NCI-H128 (cell line): Measurements from ENCODE around the gene RAB22A.
"Not testable (repeated sequence)": the region's sequence is repeated elsewhere in the genome, so short reads cannot be mapped to it uniquely, and the experiment has no call there.

ENCODE experiments used
- DNase-seq: peaks from one replicate; lab custom pipeline; 2025; ENCODE audit not compliant: unreplicated experiment; lab: John Stamatoyannopoulos, UW

Gene RAB22A

DNA sequence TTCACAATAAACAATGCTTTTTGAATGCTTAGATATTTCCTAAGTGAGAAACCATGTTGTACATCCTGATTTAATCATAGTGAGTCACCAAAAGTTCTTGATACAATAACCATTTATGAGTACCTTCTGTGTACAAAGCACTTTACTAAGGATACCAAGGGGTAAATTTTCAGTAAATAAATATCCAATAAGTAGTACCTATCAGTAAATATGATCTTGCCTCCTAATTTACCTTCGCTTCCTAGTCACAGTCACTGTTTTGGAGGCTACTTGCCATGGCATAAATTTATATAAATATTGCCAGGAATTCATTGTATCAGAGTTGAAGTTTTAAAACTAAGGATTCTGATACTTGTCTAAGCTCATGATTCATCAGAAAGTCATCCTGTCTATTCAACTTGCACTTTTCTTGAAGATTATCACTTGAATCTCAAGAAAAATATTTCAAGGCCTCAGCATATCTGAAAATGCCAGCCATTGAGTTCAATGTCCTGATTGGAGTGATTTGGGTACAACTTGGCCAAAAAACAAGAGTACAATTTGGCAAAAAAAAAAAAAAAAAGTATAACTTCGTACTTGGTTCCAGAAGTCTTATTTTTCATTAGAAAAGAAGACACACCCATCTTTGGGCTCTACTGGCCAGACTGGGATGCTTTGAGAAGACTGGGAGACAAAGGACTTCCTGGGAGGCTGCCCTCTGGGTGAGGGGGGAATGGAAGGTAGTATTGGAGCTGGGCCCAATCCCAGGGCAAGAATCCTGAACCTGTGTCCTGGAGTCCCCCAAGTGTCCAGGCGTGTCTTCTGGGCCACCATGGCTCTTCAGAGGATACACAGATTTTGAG lies 32.8 kb downstream of the RAB22A start:
- no peak for DNase-seq

DNA sequence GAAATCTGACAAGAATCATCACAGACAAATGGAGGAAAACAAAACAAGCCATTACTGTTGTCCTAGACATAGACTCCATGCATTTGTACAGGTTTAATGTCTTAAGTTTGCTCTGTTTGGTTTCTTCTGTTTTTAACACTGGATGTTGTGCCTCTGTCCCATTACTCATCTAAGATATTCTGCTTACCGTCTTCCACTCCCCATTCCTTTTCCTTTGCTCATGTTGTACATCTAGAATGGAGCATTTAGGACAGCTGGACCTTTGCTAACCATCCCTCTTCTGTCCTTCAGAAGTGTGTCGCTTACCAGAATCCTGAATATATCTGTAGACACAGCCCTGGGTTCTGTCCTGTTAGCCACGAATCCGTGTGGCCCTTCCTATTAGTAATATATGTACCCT lies 35.2 kb downstream of the RAB22A start:
- no peak for DNase-seq

DNA sequence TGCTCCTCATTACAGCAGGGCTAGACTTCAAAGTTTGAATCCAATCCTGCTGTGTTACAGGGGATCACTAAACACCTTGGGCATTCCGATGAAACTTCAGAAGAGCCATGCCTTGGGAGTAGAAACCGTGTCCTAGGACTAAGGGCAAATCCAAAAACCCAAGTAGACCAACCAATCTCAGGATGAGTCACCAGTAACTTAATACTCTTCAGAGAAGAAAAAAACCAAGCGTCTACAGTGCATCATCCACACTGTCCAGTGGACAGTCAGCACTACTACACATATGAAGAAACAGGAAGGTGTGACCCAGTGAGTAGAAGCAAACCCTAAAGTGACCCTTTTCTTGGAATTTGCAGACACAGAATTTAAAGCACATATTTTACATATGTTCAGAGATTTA lies 40.1 kb downstream of the RAB22A start:
- DNase-seq, result no peak

DNA sequence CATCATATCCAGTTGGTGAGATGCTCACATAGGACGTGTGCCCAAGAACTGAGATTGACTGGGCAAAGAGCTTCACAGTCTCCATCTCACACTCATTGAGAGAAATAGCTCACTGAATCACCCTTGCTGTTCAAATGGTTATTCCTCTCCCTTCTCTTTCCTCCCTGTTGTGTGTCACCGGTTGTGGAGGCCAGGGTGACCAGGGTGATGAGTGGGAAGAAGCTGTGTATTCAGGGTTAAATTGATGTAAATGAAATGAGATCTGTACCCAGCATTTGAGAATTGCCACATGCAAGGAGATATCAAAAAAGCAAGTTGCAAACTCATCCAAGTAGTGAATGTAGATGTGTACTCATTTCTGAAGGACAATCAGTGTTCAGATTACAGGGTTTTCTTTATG lies 43.0 kb downstream of the RAB22A start:
- no peak for DNase-seq

DNA sequence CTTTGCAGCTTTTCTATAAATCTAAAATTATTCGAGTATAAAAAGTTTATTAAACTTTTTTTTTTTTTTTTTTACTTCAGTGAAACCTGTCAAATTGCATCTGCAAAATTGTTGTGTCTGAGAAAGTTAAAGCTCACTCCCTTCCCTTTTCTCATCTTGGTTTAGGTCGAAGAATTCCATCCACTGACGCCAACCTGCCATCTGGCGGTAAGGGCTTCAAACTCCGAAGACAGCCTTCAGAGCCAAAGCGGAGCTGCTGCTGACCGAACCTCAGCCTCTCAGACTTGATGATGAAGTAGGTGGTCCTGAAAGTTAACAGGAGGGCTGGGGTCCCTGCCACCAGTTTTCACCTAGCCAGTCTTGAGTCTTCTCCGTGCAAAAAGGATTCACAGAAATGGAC lies 49.9 kb downstream of the RAB22A start:
- DNase-seq, result no peak

DNA sequence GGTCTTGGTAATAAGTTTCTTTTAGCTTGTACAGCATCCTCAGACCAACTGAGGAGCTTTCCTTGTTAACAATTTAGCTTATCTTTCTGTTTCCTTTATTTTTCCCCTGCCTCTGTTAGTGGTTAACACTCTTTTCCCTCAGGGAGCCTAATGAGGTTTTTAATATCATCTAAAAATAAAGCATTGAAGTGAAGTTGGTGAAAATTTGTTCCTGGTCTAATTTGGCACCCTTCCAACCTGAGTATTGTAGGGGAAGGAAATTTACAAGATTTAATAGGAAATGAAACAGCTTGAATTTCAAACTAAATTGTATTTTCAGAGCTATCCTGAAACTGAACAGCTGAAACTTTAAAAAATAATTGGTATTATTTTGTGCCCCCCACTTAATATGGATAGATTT lies 51.4 kb downstream of the RAB22A start:
- no peak for DNase-seq

DNA sequence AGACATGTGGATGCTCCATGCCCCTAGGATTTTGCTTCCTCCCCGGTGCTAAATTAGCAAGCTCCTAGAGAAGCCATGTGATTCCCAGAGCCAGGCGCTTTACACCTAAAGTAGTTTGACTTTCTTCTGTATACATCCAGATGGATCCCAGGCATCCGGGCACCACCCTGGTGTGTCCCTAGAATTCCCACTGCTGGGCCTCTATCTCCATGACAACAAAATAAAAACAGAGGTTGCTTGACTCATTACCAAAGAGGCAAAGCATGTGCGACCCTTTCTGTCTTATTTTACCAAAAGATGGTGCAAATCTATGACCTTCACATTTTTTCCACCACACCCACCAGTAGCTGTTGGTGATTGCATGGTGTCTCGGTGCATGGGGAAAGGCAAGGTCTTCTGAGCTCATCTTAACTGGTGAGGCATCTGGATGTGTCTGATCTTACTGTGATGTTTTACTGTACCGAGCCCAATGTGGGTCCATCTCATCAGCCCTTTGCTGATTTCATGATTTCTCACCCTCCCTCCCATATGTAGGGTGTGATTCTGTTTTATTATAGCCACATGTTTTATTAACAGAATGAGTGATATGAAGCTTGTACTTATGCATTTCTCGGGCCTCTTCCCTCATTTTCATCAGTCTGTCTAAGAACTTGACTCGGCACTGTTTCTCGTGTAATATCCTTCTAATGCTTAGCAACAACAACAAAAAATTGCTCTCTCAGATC lies 52.1 kb downstream of the RAB22A start:
- DNase-seq, result no peak

DNA sequence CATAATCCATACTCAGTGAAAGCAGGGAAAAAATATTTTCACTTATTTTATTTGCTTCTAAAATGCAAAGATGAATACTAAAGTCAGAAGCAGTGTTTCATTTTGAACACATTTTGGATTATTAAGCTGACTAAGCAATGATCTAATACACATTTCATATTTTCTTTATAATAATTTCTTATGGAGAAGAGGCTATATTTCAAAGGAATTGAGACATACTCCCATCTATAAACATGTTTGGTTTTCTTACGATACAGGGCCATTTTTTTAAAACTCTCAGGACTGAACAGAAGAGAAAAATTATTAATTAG lies 52.6 kb downstream of the RAB22A start:
- DNase-seq, result no peak

DNA sequence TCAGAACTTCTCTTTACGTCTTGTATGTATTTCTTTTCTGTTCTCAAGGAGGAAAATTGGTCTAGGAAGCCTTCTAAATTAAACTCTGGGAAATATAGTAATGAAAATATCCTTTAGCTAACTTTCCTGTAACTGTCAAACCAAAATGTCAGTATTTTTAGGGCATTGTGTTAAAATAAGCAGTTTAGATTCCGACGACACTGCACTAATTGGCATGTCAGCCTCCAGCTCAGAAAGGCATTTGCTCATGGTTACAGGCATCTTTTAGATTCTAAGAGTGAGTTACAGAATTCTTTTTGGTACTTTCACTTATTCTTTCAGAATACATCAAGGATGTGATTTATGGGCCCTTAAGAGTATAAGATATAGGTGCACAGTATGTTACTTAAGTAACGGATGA lies 53.5 kb downstream of the RAB22A start:
- DNase-seq, result no peak

DNA sequence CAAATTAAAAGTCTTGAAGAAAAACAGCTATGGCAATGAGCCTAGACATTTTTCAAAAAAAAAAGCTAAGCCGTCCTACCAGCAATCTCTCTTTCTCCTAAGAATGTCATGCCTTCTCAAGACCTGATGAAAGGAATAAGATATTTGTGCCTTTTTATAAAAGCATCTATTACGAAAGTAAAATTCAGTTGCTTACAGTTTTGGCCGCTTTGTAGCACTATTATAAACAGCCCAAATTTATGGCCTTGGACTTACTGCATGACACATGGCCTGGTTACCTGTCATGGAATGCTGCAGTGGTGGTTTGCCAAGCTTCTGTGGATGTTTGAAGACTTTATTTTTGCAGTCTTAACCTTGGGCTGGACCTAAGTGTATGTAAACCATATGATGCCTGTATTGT lies 57.4 kb downstream of the RAB22A start:
- DNase-seq, result no peak

DNA sequence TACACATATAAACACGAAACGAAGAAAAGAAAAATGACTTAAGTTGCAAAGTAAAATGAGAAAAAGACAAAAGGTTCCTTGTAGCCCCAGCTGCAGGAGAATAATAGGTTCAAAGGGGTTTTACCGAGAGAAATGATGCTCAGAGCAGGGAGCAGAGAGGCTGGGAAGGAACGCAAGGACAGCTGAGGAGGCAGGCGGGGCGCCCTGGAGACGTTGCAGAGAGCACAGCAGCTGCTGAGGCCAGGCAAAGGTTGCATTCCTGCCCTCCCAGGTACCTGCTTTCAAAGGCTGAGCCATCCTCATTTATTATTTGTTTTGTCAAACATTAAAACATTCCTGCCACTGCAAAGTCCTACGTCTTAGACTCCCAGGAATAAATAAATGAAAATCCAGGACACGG lies 63.3 kb downstream of the RAB22A start:
- no peak for DNase-seq

DNA sequence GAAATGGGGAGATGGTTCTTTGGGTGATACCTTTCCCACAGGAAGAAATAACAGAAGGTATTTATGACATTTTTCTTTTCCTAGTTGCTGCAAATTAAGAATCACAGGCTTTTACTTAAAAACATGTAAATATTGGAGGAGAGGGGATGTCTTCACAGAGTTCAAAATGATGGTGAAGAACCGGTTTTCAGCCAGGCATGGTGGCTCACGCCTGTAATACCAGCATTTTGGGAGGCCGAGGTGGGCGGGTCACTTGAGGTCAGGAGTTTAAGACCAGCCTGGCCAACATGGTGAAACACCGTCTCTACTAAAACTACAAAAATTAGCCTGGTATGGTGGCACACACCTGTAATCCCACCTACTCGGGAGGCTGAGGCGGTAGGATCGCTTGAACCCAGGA lies 63.8 kb downstream of the RAB22A start:
- not testable (repeated sequence) for DNase-seq

DNA sequence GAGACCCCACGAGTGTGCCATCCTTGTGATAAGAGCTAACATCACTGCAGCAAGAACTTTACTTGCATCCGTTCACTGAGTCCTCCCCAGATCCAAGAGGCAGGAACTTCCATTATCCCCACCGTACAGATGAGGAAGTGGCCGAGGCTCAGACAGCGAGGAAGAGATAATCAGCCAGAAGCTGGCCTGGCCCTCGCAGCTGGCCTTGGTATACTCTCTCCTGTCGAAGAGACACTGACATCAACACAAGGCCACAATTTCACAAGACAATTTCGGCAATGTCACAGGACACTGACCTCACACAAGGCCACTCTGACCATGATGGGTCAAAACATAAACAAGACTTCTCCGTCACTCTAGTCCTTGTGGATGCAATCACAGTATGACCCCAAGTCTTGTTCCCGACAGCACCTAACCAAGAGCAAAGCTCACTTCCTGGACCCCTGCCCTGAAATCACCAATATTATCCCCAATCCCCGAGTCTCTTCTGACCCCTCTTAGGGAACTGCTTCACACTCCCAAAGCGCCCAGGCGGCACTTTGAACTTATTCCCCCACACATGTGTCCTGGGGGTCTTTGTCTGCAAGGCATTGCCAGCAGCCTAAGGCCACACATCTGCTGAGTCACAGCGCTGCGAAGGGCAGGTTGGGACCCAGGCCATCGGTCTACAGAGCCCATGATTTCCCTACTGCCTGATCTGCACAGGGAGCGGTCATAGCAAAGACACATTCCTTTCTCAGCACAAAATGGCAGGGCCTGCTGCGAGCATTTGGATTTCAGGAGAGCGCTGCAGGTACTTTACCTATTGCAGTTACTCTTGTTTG lies 64.7 kb downstream of the RAB22A start:
- DNase-seq, result no peak

DNA sequence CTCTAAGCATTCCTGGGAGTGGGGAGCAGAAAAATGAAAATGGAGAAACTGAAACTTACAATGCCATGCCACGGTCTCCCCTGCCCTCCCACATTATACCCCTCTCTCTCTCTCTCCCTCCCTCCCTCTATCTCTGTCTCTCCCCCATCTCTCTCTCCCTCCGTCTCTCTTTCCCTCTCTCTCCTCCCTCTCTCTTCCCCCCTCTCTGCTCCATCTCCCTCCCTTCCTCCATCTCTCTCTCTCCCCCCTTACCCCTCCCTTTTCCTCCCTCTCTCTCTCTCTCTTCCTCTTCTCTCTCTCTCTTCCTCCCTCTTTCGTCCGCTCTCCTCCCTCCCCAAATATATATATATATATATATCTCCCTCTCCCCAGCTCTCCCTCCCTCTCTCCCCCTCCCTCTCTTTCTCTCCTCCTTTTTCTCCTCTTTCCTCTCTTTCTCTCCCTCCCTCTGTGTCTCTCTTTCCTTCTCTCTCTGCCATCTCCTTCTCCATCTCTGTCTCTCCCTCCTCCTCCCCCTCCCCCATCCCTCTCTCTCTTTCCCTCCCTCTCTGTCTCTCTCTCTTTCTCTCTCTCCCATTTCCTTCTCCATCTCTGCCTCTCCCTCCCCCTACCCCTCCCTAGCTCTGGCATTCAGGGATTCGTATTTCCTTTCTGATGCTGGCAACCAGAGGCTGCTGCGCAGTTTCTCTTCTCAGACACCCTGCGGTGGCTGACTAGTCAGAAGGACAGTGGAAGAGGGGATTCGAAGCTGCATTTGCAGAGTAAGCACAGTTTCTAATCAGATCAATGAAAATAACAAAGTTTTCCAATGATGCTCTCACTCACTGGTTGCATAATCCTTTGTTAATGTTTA lies 65.6 kb downstream of the RAB22A start:
- no peak for DNase-seq

DNA sequence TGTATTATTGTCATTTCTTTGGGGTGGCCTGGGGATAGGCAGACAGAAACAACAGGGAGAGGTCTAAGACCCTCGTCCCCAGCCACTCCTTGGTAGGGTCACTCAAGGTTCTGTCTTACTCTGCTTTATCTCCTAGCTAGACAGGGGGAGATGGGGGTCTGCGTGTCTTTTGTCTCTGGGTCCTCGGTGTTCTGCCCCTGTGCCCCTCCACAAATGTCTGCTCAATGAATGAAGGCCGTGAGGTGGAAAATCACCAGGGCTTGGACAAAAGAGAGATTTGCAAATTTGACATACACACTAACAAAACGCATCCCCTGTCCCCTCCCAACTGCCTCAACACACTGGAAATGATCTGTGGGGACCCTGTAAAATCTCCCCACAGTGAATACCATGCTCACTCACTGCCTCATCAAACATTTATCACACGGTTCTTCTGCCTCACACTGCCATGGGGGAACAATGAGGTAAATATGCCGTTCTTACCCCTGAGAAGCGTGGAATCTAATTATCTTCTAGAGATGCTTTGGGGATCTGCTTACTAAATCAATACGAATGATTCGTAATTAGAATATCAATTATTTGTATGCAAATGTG lies 66.3 kb downstream of the RAB22A start:
- DNase-seq, result no peak

DNA sequence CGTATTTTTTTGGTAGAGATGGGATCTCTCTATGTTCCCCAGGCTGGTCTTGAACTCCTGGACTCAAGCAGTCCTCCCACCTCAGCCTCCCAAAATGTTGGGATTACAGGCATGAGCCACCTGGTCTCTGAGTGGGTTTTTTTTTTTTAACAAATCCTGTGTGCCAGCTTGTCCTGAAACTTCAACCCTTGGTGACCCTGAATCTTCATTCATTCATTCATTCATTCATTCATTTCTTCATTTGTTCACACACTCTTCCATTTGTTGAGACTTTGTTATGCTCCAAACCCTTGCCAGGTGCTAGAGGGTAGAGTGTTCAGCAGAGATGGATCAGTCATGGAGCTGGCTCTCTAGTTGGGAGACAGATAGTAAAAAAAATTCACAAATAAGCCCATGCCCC lies 67.5 kb downstream of the RAB22A start:
- no peak for DNase-seq

DNA sequence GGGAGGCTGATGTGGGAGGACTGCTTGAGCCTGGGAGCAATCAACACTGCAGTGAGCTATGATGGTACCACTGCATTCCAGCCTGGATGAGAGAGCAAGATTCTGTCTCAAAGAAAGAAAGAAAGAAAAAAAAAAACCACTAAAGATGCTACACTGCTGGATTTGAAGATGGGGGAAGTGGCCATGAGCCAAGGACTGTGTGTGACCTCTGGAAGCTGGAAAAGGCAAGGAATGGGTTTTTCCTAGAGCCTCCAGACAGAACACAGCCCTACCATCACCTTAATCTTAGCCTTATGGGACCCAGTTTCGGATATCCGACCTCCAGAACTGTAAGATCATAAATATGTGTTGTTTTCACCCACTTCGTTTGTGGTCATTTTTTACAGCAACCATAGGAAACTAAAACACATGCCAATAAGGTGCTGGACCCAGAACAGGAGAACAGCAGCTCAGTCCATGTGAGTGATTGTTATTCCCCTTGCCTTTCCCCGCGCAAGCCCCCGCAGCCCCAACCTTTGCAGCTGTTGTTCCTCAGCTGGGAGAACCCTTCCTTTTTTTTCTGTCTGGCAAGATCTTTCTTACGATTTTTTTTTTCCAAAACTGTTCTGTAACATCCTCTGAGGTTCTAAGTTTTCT lies 68.4 kb downstream of the RAB22A start:
- no peak for DNase-seq

DNA sequence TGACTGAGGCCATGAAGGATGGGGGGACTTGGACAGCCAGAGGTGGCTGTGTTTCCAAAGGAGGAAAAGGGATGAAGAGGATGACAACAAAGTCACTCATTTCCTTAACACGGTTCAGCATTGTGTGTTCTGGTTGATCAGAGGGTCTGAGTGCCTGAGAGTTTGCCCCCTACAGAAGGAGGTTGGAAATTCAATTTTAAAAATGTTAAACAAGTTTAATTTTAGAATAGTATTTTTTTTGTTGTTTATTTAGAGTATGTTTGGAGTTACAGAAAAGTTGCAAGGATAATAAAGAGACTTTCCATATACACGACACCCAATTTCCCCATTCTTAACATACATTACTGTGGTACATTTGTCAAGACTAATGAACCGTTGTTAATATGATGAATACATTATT lies 69.2 kb downstream of the RAB22A start:
- no peak for DNase-seq

DNA sequence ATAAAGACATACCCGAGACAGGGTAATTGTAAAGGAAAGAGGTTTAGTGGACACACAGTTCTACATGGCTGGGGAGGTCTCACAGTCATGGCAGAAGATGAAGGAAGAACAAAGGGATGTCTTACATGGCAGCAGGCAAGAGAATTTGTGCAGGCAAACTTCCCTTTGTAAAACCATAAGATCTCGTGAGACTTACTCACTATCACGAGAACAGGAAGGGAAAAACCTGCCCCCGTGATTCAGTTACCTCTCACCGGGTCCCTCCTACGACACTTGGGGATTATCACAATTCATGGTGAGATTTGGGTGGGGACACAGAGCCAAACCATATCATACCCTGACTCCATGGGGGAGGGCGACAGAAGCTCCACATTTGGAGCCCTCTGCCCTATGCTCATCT lies 72.1 kb downstream of the RAB22A start:
- no peak for DNase-seq

DNA sequence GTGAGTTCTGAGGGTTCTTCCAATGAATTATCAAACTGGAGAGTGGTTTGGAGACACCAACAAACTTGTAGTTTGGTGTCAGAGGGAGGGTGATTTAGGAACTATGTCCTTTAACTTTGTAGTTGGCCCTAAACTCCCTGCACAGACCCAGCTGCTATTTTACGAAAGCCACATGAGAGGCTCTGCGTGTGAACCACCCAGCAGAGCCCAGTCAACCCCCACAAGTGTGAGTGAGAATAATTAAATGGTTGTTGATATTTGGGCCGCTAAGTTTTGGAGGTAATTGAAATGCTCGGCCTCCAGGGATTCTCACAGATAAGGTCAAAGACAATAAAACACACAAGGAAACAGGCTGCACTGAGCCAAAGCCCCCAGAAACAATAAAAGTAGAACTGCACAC lies 72.6 kb downstream of the RAB22A start:
- DNase-seq, result no peak
